GM12878 (cell line): Measurements from ENCODE around the gene CAPN14. TPM values are rescaled to one million over a fixed set of nuclear protein-coding genes. Genes with fewer than 3 reads are reported as not detected.
A peak's percentile ranks its signal among the peaks of the same experiment; 100 is the strongest.

Experiments
- ATAC-seq: fragments of 200-7000 bp; cut with Tn5 transposase; 3 replicates; pipeline ENCODE4 v1.9.1; 2020; ENCODE audit warnings: mild to moderate bottlenecking, moderate library complexity
- BruUV-seq: library from RNA; stranded (reverse); fragments of 400-500 nt; replicated peaks from 2 replicates; lab custom pipeline; 2021; lab: Mats Ljungman, UMichigan
- CTCF ChIA-PET: fragments of 300-600 bp; sonication (Branson Sonifier 250); formaldehyde crosslinking; extraction: SDS; loops from one replicate; lab custom pipeline; 2021; ENCODE audit warnings: inconsistent platforms; lab: Yijun Ruan, JAX
- POLR2A ChIA-PET: fragments of 350-600 bp; formaldehyde crosslinking; extraction: SDS; loops from one replicate; lab custom pipeline; 2021; ENCODE audit warnings: inconsistent platforms; lab: Charles Lee
- RAD21 ChIA-PET: fragments of 300-600 bp; sonication (Branson Sonifier 250); formaldehyde crosslinking; loops from one replicate; lab custom pipeline; 2023; ENCODE audit warnings: antibody characterized with exemption; ENCODE audit not compliant: unreplicated experiment; lab: Charles Lee
- SMC1A ChIA-PET: fragments of 300-600 bp; sonication (Branson Sonifier 250); formaldehyde crosslinking; loops from one replicate; lab custom pipeline; 2023; ENCODE audit not compliant: unreplicated experiment, uncharacterized antibody; lab: Charles Lee
- DNase-seq: peaks from one replicate; pipeline ENCODE4 v3.0.0-alpha.2; 2011; ENCODE audit warnings: low read depth, low spot score
- FAIRE-seq: peaks from 3 replicates; lab custom pipeline; 2011; peaks lifted over from hg19 to GRCh38; lab: Jason Lieb, UNC
- H2AFZ ChIP-seq: 2 replicates; pipeline ENCODE4 v1.6.0; 2011; ENCODE audit warnings: low read depth, low read length, control low read depth; ENCODE audit not compliant: control insufficient read depth
- H3K27ac ChIP-seq: 2 replicates; pipeline ENCODE4 v1.5.1; 2011; ENCODE audit warnings: control low read depth; ENCODE audit not compliant: control insufficient read depth, insufficient read depth
- H3K27me3 ChIP-seq, 2 experiments: replicated peaks in 1 of 2; 2 replicates each; pipeline versions ENCODE4 v1.6.0 to v1.6.1; 2011; ENCODE audit warnings: low read length in 1 of 2; ENCODE audit not compliant: control insufficient read depth in 2 of 2, insufficient read depth in 2 of 2
- H3K36me3 ChIP-seq, 2 experiments: 2 replicates each; pipeline ENCODE4 v1.5.1; 2011; ENCODE audit warnings: low read length in 1 of 2; ENCODE audit not compliant: control insufficient read depth in 2 of 2, insufficient read depth in 2 of 2
- H3K4me1 ChIP-seq: 2 replicates; pipeline ENCODE4 v1.6.1; 2011; ENCODE audit warnings: mild to moderate bottlenecking, low read length, moderate library complexity, mixed read lengths; ENCODE audit not compliant: control insufficient read depth, insufficient read depth
- H3K4me2 ChIP-seq: 2 replicates; pipeline ENCODE4 v1.6.0; 2011; ENCODE audit warnings: control low read depth; ENCODE audit not compliant: control insufficient read depth, insufficient read depth
- H3K4me3 ChIP-seq: fragments of 200-600 bp; sonication (generic); 2 replicates; pipeline ENCODE4 v1.5.1; 2016
- H3K79me2 ChIP-seq: 2 replicates; pipeline ENCODE4 v1.6.0; 2011; ENCODE audit warnings: low read length; ENCODE audit not compliant: control insufficient read depth, insufficient read depth
- H3K9ac ChIP-seq: 2 replicates; pipeline ENCODE4 v1.8.0; 2011; ENCODE audit warnings: low read length, control low read depth, mixed read lengths; ENCODE audit not compliant: control insufficient read depth, insufficient read depth
- H3K9me3 ChIP-seq: replicated peaks from 3 replicates; pipeline ENCODE4 v1.5.1; 2011; ENCODE audit warnings: mild to moderate bottlenecking, low read length; ENCODE audit not compliant: control insufficient read depth, insufficient read depth
- H4K20me1 ChIP-seq: 2 replicates; pipeline ENCODE4 v1.6.0; 2011; ENCODE audit not compliant: control insufficient read depth, insufficient read depth
- CREM ChIP-seq: IDR thresholded peaks from 2 replicates; pipeline ENCODE4 v1.6.1; 2014; ENCODE audit warnings: antibody characterized with exemption, low read depth
- E4F1 ChIP-seq: fragments of 450-650 bp; IDR thresholded peaks from 2 replicates; pipeline ENCODE4 v1.6.1; 2018; ENCODE audit warnings: borderline replicate concordance, mild to moderate bottlenecking; ENCODE audit not compliant: partially characterized antibody
- HCFC1 ChIP-seq: fragments of 150-350 bp; IDR thresholded peaks from 2 replicates; pipeline ENCODE4 v1.6.1; 2014; ENCODE audit warnings: low read length
- IRF3 ChIP-seq: fragments of 450-650 bp; IDR thresholded peaks from 2 replicates; pipeline ENCODE4 v1.6.1; 2014; ENCODE audit warnings: mild to moderate bottlenecking
- IRF5 ChIP-seq: fragments of 450-650 bp; IDR thresholded peaks from 2 replicates; pipeline ENCODE4 v1.6.1; 2017; ENCODE audit warnings: borderline replicate concordance
- PKNOX1 ChIP-seq: fragments of 450-650 bp; IDR thresholded peaks from 2 replicates; pipeline ENCODE4 v1.6.1; 2016; ENCODE audit warnings: mild to moderate bottlenecking
- POU2F2 ChIP-seq: IDR thresholded peaks from 3 replicates; pipeline ENCODE4 v1.6.1; 2011; ENCODE audit warnings: low read depth, mild to moderate bottlenecking, low read length, borderline replicate concordance
- RBBP5 ChIP-seq: fragments of 200-600 bp; sonication (generic); conservative IDR thresholded peaks from 2 replicates; pipeline ENCODE4 v1.6.1; 2016
- RCOR1 ChIP-seq: conservative IDR thresholded peaks from 2 replicates; pipeline ENCODE4 v1.6.1; 2012; ENCODE audit warnings: low read depth, low read length, improper control_type of control experiment
- RELA ChIP-seq: fragments of 450-650 bp; IDR thresholded peaks from 2 replicates; pipeline ENCODE4 v1.8.0; 2014; ENCODE audit warnings: borderline replicate concordance; ENCODE audit not compliant: partially characterized antibody
- SMC3 ChIP-seq: IDR thresholded peaks from 2 replicates; pipeline ENCODE4 v1.6.1; 2011; ENCODE audit warnings: low read length, improper control_type of control experiment, borderline replicate concordance
- ZBTB33 ChIP-seq: fragments of 450-650 bp; IDR thresholded peaks from 2 replicates; pipeline ENCODE4 v1.6.1; 2017; ENCODE audit warnings: mild to moderate bottlenecking
- ZNF217 ChIP-seq: fragments of 450-650 bp; IDR thresholded peaks from 2 replicates; pipeline ENCODE4 v1.6.1; 2017; ENCODE audit warnings: antibody characterized with exemption, mild to moderate bottlenecking
- WGBS: methylation state at CpG from one replicate; pipeline ENCODE4 v1.1.6; 2016; ENCODE audit warnings: low lambda C conversion rate; ENCODE audit not compliant: insufficient replicate concordance, insufficient coverage; ENCODE audit errors: missing lambda C conversion rate; 5-methylcytosine and 5-hydroxymethylcytosine counted together
- in situ Hi-C: fragments of 300-500 bp; cut with MboI; formaldehyde crosslinking; loops from 9 replicates; pipeline ENCODE4 v1.14.3; 2018; ENCODE audit warnings: mixed read lengths
- intact Hi-C: fragments of 100-400 bp; cut with micrococcal nuclease; formaldehyde crosslinking; loops from one replicate; pipeline ENCODE4 v1.14.2; 2022; ENCODE audit not compliant: unreplicated experiment
- polyA plus RNA-seq, 11 experiments: library from polyadenylated mRNA; depleted of rRNA in 4 of 11; unstranded in 6 of 11; stranded (reverse) in 5 of 11; fragments of >200 nt; fragmentation: Nextera tagmentation in 4 of 11; fragmentation: Illumina TruSeq in 1 of 11; extraction: Ambion mirVana in 4 of 11; extraction: Trizol in 1 of 11; gene quantifications; 1 replicate in 1 of 11; 2 replicates in 10 of 11; pipeline versions ENCODE4 v1.2.1 to v1.2.3, GENCODE V29; 2011 to 2016; ENCODE audit warnings: inconsistent platforms in 2 of 11, missing spikeins in 2 of 11, low read depth in 1 of 11
- total RNA-seq, 4 experiments: library from RNA; depleted of rRNA in 3 of 4; stranded (reverse); fragments of >200 nt in 3 of 4; fragmentation: Illumina TruSeq in 1 of 4; extraction: Trizol in 1 of 4; gene quantifications; 2 replicates each; pipeline versions ENCODE4 v1.2.1 to v1.2.3, GENCODE V29; 2013 to 2021

Gene CAPN14
- total and polyA plus RNA-seq, 10 of the 15 experiments (the other 5 are each of a cell fraction or from before 2014, with no cell fraction given) = 0.08 to 1.5 (median 1.1) TPM

- no peak for TF ChIP-seq ZBTB33
- TF ChIP-seq PKNOX1 = no peak
- 0 out of 3 replicates have a peak, but pooled peaks have one; percentile 49 for TF ChIP-seq POU2F2
Observed at GRCh38 chr2:31170071-31170698, 47.1 kb downstream of the CAPN14 start (continued).

GRCh38 chr2:31168291-31168690, 49.0 kb downstream of the CAPN14 start:
- WGBS = 33% methylated on average over 6 of the region's 6 CpGs
- RAD21 ChIA-PET = interaction anchor here (0.7 to 5.8 kb wide), 5 partner anchors 101 to 455 kb away, joined by 3 to 103 read pairs (median 4); no protein-coding TSS in a partner anchor
- Histone ChIP-seq H3K27ac (no peak overlapping the region), H3K4me3 (no peak overlapping the region), H3K4me2 (no peak overlapping the region), H3K9ac (no peak overlapping the region), H2AFZ (no peak overlapping the region), H3K36me3 (no peaks in the 10 kb centered on the region), H3K27me3 (no peaks in the 10 kb centered on the region), H3K79me2 (no peaks in the 10 kb centered on the region), H3K4me1 (no peaks in the 10 kb centered on the region), H3K9me3 (no peaks in the 10 kb centered on the region), H4K20me1 (no peaks in the 10 kb centered on the region)
- CTCF ChIA-PET = interaction anchor here (0.7 to 9.0 kb wide), 4 partner anchors 94 to 455 kb away, joined by 3 to 165 read pairs (median 66); no protein-coding TSS in a partner anchor
- no peak for FAIRE-seq
- POLR2A ChIA-PET = no interaction called here
- ATAC-seq = no peak
- BruUV-seq = no TSS peak
- no peak for TF ChIP-seq RCOR1
- no peak for TF ChIP-seq ZNF217
- no peak for TF ChIP-seq RBBP5
- no peak for TF ChIP-seq HCFC1
- no peak for TF ChIP-seq E4F1
- TF ChIP-seq RELA = no peak
- TF ChIP-seq IRF3 = no peak
- TF ChIP-seq CREM = no peak
- no peak for TF ChIP-seq SMC3
- TF ChIP-seq IRF5 = no peak
- DNase-seq = no peak
- intact Hi-C loops (no loop called here), in situ Hi-C loops (loop anchor here (5.0 to 25.0 kb wide), 3 partner anchors 303 to 1006 kb away; no protein-coding TSS in a partner anchor)
- SMC1A ChIA-PET = interaction anchor here (0.8 to 6.3 kb wide), 6 partner anchors 12 to 1004 kb away, joined by 3 to 71 read pairs (median 4); no protein-coding TSS in a partner anchor
